HG03039 (cell line): Measurements from ENCODE around the gene TMEM198.

Experiments used
- ATAC-seq: cut with Tn5 transposase; IDR thresholded peaks from one replicate; pipeline ENCODE4 v1.9.1; 2021; ENCODE audit warnings: mild to moderate bottlenecking, moderate library complexity; ENCODE audit not compliant: unreplicated experiment

TMEM198 gene

GRCh38 chr2:219524817-219525216 lies 19.0 kb upstream of the TMEM198 start:
- ATAC-seq, result no peak

- ATAC-seq, result no peak
Observed at GRCh38 chr2:219525533-219526232, 18.1 kb upstream of the TMEM198 start.

- no peak for ATAC-seq
Observed at GRCh38 chr2:219526320-219527075, 17.3 kb upstream of the TMEM198 start.

- ATAC-seq, result no peak
Observed at GRCh38 chr2:219527076-219527394, 16.8 kb upstream of the TMEM198 start.

GRCh38 chr2:219527472-219527871 lies 16.4 kb upstream of the TMEM198 start:
- ATAC-seq, result no peak

GRCh38 chr2:219530048-219530963 lies 13.5 kb upstream of the TMEM198 start:
- peak; percentile 82 for ATAC-seq

GRCh38 chr2:219531639-219532377 lies 12.0 kb upstream of the TMEM198 start:
- no peak for ATAC-seq

- ATAC-seq, result no peak
Observed at GRCh38 chr2:219532378-219532649, 11.5 kb upstream of the TMEM198 start.

GRCh38 chr2:219533930-219534661 lies 9.7 kb upstream of the TMEM198 start:
- no peak for ATAC-seq

GRCh38 chr2:219536425-219536824 lies 7.4 kb upstream of the TMEM198 start:
- no peak for ATAC-seq

- ATAC-seq, result no peak
Observed at GRCh38 chr2:219536967-219537366, 6.9 kb upstream of the TMEM198 start.

- no peak for ATAC-seq
Observed at GRCh38 chr2:219537657-219538488, 6.0 kb upstream of the TMEM198 start.

- no peak for ATAC-seq
Observed at GRCh38 chr2:219538504-219538951, 5.3 kb upstream of the TMEM198 start.

GRCh38 chr2:219538956-219539788 lies 4.7 kb upstream of the TMEM198 start:
- no peak for ATAC-seq

GRCh38 chr2:219539926-219540678 lies 3.7 kb upstream of the TMEM198 start:
- ATAC-seq, result no peak

GRCh38 chr2:219540784-219541504 lies 2.9 kb upstream of the TMEM198 start:
- no peak for ATAC-seq

GRCh38 chr2:219541611-219542180 lies 2.1 kb upstream of the TMEM198 start:
- ATAC-seq, result peak; percentile 34
